Measurements from ENCODE around the gene FAM241B. TPM values are rescaled to one million over a fixed set of nuclear protein-coding genes. Genes with fewer than 3 reads are reported as not detected.

Gene FAM241B
- total RNA-seq, 1 donor from 2014 or later = 6.1 TPM

- DNase-seq (ENCODE audit: low spot score) (no peak), ATAC-seq (no peak)
- intact Hi-C loops (cut with DNase I) = no loop called here
These were observed 29.4 kb downstream of the FAM241B start for GRCh38 chr10:69659241-69660038.

- no peak for DNase-seq (ENCODE audit: low spot score)
- intact Hi-C loops (cut with DNase I) = no loop called here
- ATAC-seq = no peak
These were observed 30.2 kb downstream of the FAM241B start for GRCh38 chr10:69660296-69660695.

- no peak for DNase-seq (ENCODE audit: low spot score)
- intact Hi-C loops (cut with DNase I) = no loop called here
- ATAC-seq = no peak
These were observed 31.5 kb downstream of the FAM241B start for GRCh38 chr10:69661414-69662172.

GRCh38 chr10:69662173-69662877, 32.3 kb downstream of the FAM241B start:
- ATAC-seq (no peak), DNase-seq (ENCODE audit: low spot score) (no peak)
- intact Hi-C loops (cut with DNase I) = no loop called here

GRCh38 chr10:69662901-69663300, 32.9 kb downstream of the FAM241B start:
- DNase-seq (ENCODE audit: low spot score) (no peak), ATAC-seq (no peak)
- intact Hi-C loops (cut with DNase I) = no loop called here

GRCh38 chr10:69663369-69663947, 33.4 kb downstream of the FAM241B start:
- ATAC-seq = no peak
- intact Hi-C loops (cut with DNase I) = no loop called here
- DNase-seq (ENCODE audit: low spot score) = no peak

GRCh38 chr10:69665474-69666320, 35.6 kb downstream of the FAM241B start:
- intact Hi-C loops (cut with DNase I) = no loop called here
- ATAC-seq (no peak), DNase-seq (ENCODE audit: low spot score) (no peak)

- no peak for DNase-seq (ENCODE audit: low spot score)
- no peak for ATAC-seq
- intact Hi-C loops (cut with DNase I) = no loop called here
These were observed 36.7 kb downstream of the FAM241B start for GRCh38 chr10:69666756-69667155.

- DNase-seq (ENCODE audit: low spot score) (no peak), ATAC-seq (no peak)
- intact Hi-C loops (cut with DNase I) = no loop called here
These were observed 38.7 kb downstream of the FAM241B start for GRCh38 chr10:69668721-69669120.

GRCh38 chr10:69669409-69669808, 39.4 kb downstream of the FAM241B start:
- ATAC-seq (no peak), DNase-seq (ENCODE audit: low spot score) (no peak)
- intact Hi-C loops (cut with DNase I) = no loop called here

- intact Hi-C loops (cut with DNase I) = no loop called here
- DNase-seq (ENCODE audit: low spot score) (no peak), ATAC-seq (no peak)
These were observed 43.5 kb downstream of the FAM241B start for GRCh38 chr10:69673521-69673920.

GRCh38 chr10:69674786-69675185, 44.7 kb downstream of the FAM241B start:
- no peak for ATAC-seq
- intact Hi-C loops (cut with DNase I) = no loop called here

GRCh38 chr10:69676301-69676700, 46.3 kb downstream of the FAM241B start:
- ATAC-seq (no peak), DNase-seq (ENCODE audit: low spot score) (no peak)
- intact Hi-C loops (cut with DNase I) = no loop called here

More at GRCh38 chr10:69674786-69675185, 44.7 kb downstream of the FAM241B start:
- DNase-seq (ENCODE audit: low spot score) = no peak

- intact Hi-C loops (cut with DNase I) = no loop called here
- DNase-seq (ENCODE audit: low spot score) (no peak), ATAC-seq (no peak)
These were observed 48.1 kb downstream of the FAM241B start for GRCh38 chr10:69677985-69678654.

- no peak for ATAC-seq
- intact Hi-C loops (cut with DNase I) = no loop called here
- DNase-seq (ENCODE audit: low spot score) = peak; percentile 5
These were observed 49.7 kb downstream of the FAM241B start for GRCh38 chr10:69679736-69680135.

- no peak for ATAC-seq
- DNase-seq (ENCODE audit: low spot score) = peak; percentile 3
- intact Hi-C loops (cut with DNase I) = no loop called here
These were observed 50.6 kb downstream of the FAM241B start for GRCh38 chr10:69680610-69681009.

- peak; percentile 19 for DNase-seq (ENCODE audit: low spot score)
- intact Hi-C loops (cut with DNase I) = no loop called here
- ATAC-seq = no peak
These were observed 51.4 kb downstream of the FAM241B start for GRCh38 chr10:69681436-69681835.

GRCh38 chr10:69682955-69683474, 53.0 kb downstream of the FAM241B start:
- intact Hi-C loops (cut with DNase I) = no loop called here
- no peak for ATAC-seq
- DNase-seq (ENCODE audit: low spot score) = no peak

All from sciatic nerve (tissue), 2 donors.